ENCODE measurements around the gene CTNNA3.

The CTNNA3 gene

GRCh38 chr10:66098595-66099480, 1597.2 kb downstream of the CTNNA3 start:
- DNase-seq (ENCODE audit: low read depth in 3 of 3), result no peak

GRCh38 chr10:66095610-66096009, 1600.4 kb downstream of the CTNNA3 start:
- DNase-seq (ENCODE audit: low read depth in 3 of 3), result no peak

GRCh38 chr10:66085906-66086305, 1610.1 kb downstream of the CTNNA3 start:
- DNase-seq (ENCODE audit: low read depth in 3 of 3), result no peak

- DNase-seq (ENCODE audit: low read depth in 3 of 3), result no peak
These were observed 1624.1 kb downstream of the CTNNA3 start for GRCh38 chr10:66071907-66072306.

- no peak for DNase-seq (ENCODE audit: low read depth in 3 of 3)
These were observed 1637.4 kb downstream of the CTNNA3 start for GRCh38 chr10:66058594-66058993.

- DNase-seq (ENCODE audit: low read depth in 3 of 3), result no peak
These were observed 1646.7 kb downstream of the CTNNA3 start for GRCh38 chr10:66049335-66049734.

- DNase-seq (ENCODE audit: low read depth in 3 of 3), result no peak
These were observed 1650.1 kb downstream of the CTNNA3 start for GRCh38 chr10:66045859-66046258.

GRCh38 chr10:66041771-66042170, 1654.2 kb downstream of the CTNNA3 start:
- no peak for DNase-seq (ENCODE audit: low read depth in 3 of 3)

GRCh38 chr10:66038623-66039022, 1657.4 kb downstream of the CTNNA3 start:
- no peak for DNase-seq (ENCODE audit: low read depth in 3 of 3)

- no peak for DNase-seq (ENCODE audit: low read depth in 3 of 3)
These were observed 1669.7 kb downstream of the CTNNA3 start for GRCh38 chr10:66026321-66026720.

- no peak for DNase-seq (ENCODE audit: low read depth in 3 of 3)
These were observed 1670.8 kb downstream of the CTNNA3 start for GRCh38 chr10:66025186-66025585.

- no peak for DNase-seq (ENCODE audit: low read depth in 3 of 3)
These were observed 1674.6 kb downstream of the CTNNA3 start for GRCh38 chr10:66021423-66021822.

- DNase-seq (ENCODE audit: low read depth in 3 of 3), result no peak
These were observed 1687.8 kb downstream of the CTNNA3 start for GRCh38 chr10:66008221-66008620.

- DNase-seq (ENCODE audit: low read depth in 3 of 3), result no peak
These were observed 1689.6 kb downstream of the CTNNA3 start for GRCh38 chr10:66006411-66006810.

GRCh38 chr10:65993451-65993850, 1702.5 kb downstream of the CTNNA3 start:
- no peak for DNase-seq (ENCODE audit: low read depth in 3 of 3)

GRCh38 chr10:65968871-65969270, 1727.1 kb downstream of the CTNNA3 start:
- DNase-seq (ENCODE audit: low read depth in 3 of 3), result no peak

- no peak for DNase-seq (ENCODE audit: low read depth in 3 of 3)
These were observed 1727.6 kb downstream of the CTNNA3 start for GRCh38 chr10:65968437-65968836.

- DNase-seq (ENCODE audit: low read depth in 3 of 3), result no peak
These were observed 1731.8 kb downstream of the CTNNA3 start for GRCh38 chr10:65964205-65964604.

- no peak for DNase-seq (ENCODE audit: low read depth in 3 of 3)
These were observed 1743.9 kb downstream of the CTNNA3 start for GRCh38 chr10:65952086-65952485.

- no peak for DNase-seq (ENCODE audit: low read depth in 3 of 3)
These were observed 1745.9 kb downstream of the CTNNA3 start for GRCh38 chr10:65950075-65950474.

GRCh38 chr10:65949526-65949925, 1746.5 kb downstream of the CTNNA3 start:
- no peak for DNase-seq (ENCODE audit: low read depth in 3 of 3)

- DNase-seq (ENCODE audit: low read depth in 3 of 3), result no peak
These were observed 1750.9 kb downstream of the CTNNA3 start for GRCh38 chr10:65945061-65945460.

- no peak for DNase-seq (ENCODE audit: low read depth in 3 of 3)
These were observed 1752.5 kb downstream of the CTNNA3 start for GRCh38 chr10:65943451-65943850.

Data from stimulated activated CD4-positive, alpha-beta T cell treated with anti-CD3 and anti-CD28 coated beads, TNF-alpha, amount 100 ng/mL, for 4 hours (primary cell).